ENCODE measurements around the gene STK11IP.
A peak's percentile ranks its signal among the peaks of the same experiment; 100 is the strongest.

The STK11IP gene

DNA sequence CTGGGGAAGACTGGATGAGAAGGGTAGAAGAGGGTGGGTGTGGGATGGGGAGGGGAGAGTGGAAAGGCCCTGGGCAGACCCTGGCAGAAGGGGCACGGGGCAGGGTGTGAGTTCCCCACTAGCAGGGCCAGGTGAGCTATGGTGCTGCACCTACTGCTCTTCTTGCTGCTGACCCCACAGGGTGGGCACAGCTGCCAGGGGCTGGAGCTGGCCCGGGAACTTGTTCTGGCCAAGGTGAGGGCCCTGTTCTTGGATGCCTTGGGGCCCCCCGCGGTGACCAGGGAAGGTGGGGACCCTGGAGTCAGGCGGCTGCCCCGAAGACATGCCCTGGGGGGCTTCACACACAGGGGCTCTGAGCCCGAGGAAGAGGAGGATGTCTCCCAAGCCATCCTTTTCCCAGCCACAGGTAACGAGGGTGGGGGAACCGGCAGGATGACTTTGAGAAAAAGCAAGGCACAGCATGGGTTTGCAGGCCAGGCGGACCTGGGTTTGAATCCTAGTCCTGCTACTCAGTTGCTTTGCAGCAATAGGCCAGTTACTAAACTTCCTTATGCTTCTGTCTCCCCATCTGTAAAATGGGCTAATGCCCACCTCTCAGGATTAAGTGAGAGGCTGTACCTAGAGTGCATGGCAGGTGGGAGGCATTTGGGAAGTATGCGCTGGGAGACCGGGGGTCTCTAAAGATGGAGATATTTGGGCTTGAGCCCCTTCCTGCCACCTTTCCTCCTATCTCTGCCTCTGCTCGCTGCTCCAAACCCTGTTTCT lies 25.2 kb upstream of the STK11IP start, which contains the start of gene INHA:
Gene INHA (plus strand): TSS at position 74 of the 765 bp plus-strand sequence. CDS start 65 bp downstream, at position 139.
- H3K9ac ChIP-seq (ENCODE audit: low read depth, low read length), result peak within 1 kb of the TSS; percentile 3

DNA sequence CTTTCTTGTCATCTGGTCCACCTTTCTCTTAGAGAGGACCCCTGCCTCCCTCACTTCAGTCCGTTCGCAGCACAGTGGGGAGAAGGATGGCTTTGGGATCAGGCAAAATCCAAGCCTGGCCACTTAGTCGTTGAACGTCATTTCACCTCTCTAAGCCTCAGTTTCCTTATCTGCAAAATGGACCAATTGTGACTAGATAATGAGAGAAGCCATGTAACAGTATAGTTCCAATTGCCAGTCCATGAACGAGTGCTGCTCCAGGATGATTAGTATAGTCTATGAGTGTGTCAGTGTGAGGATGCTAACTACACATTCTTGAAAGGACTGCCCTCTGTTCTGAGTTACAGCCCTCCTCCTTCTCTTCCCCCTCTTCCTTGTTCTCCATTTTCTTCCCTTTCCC lies 24.5 kb upstream of the STK11IP start:
- no peak overlapping the region for H3K27ac ChIP-seq (ENCODE audit: low read depth, low read length)
- no peaks in the 10 kb centered on the region for H3K9me3 ChIP-seq (ENCODE audit: control insufficient read depth, insufficient read depth, low read length)
- H3K4me3 ChIP-seq (ENCODE audit: low read depth, low read length), result no peak overlapping the region
- peaks cover 9% of the 10 kb centered on the region for H3K27me3 ChIP-seq (ENCODE audit: control insufficient read depth, insufficient read depth, low read length)
- H3K36me3 ChIP-seq (ENCODE audit: control insufficient read depth, insufficient read depth, low read length), result peaks cover 9% of the 10 kb centered on the region; the same call in 1 of the 2 replicates
- peaks cover 28% of the 10 kb centered on the region for H3K4me1 ChIP-seq (ENCODE audit: control insufficient read depth, insufficient read depth, low read length)
- H3K9ac ChIP-seq (ENCODE audit: low read depth, low read length), result no peak overlapping the region

More for the DNA sequence above, 25.2 kb upstream of the STK11IP start, which contains the start of gene INHA:
- H3K4me3 ChIP-seq (ENCODE audit: low read depth, low read length), result peak within 1 kb of the TSS; percentile 68
- peaks cover 9% of the 10 kb centered on the region; the same call in 1 of the 2 replicates for H3K36me3 ChIP-seq (ENCODE audit: control insufficient read depth, insufficient read depth, low read length)
- H3K9me3 ChIP-seq (ENCODE audit: control insufficient read depth, insufficient read depth, low read length), result no peaks in the 10 kb centered on the region
- H3K27ac ChIP-seq (ENCODE audit: low read depth, low read length), result peak within 1 kb of the TSS; percentile 86
- peaks cover 26% of the 10 kb centered on the region for H3K4me1 ChIP-seq (ENCODE audit: control insufficient read depth, insufficient read depth, low read length)
- peaks cover 9% of the 10 kb centered on the region for H3K27me3 ChIP-seq (ENCODE audit: control insufficient read depth, insufficient read depth, low read length)

DNA sequence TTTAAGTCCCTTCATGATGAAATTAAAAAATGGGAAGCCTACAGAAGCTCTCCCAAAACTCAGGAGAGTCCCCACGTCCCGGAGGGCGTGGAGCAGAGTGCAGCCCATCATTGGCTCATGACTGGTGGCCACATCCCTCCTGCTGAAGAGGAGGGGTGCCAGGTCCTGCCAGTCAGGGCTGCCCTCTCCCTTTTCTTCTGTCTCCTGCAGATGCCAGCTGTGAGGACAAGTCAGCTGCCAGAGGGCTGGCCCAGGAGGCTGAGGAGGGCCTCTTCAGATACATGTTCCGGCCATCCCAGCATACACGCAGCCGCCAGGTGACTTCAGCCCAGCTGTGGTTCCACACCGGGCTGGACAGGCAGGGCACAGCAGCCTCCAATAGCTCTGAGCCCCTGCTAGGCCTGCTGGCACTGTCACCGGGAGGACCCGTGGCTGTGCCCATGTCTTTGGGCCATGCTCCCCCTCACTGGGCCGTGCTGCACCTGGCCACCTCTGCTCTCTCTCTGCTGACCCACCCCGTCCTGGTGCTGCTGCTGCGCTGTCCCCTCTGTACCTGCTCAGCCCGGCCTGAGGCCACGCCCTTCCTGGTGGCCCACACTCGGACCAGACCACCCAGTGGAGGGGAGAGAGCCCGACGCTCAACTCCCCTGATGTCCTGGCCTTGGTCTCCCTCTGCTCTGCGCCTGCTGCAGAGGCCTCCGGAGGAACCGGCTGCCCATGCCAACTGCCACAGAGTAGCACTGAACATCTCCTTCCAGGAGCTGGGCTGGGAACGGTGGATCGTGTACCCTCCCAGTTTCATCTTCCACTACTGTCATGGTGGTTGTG lies 23.0 kb upstream of the STK11IP start:
- no peak overlapping the region for H3K27ac ChIP-seq (ENCODE audit: low read depth, low read length)
- no peak overlapping the region for H3K4me3 ChIP-seq (ENCODE audit: low read depth, low read length)
- peaks cover 5% of the 10 kb centered on the region for H3K27me3 ChIP-seq (ENCODE audit: control insufficient read depth, insufficient read depth, low read length)
- no peak overlapping the region for H3K9ac ChIP-seq (ENCODE audit: low read depth, low read length)
- H3K4me1 ChIP-seq (ENCODE audit: control insufficient read depth, insufficient read depth, low read length), result peaks cover 33% of the 10 kb centered on the region
- H3K9me3 ChIP-seq (ENCODE audit: control insufficient read depth, insufficient read depth, low read length), result no peaks in the 10 kb centered on the region
- H3K36me3 ChIP-seq (ENCODE audit: control insufficient read depth, insufficient read depth, low read length), result 0 out of 2 replicates have a peak, but pooled peaks cover 1% of the 10 kb centered on the region

DNA sequence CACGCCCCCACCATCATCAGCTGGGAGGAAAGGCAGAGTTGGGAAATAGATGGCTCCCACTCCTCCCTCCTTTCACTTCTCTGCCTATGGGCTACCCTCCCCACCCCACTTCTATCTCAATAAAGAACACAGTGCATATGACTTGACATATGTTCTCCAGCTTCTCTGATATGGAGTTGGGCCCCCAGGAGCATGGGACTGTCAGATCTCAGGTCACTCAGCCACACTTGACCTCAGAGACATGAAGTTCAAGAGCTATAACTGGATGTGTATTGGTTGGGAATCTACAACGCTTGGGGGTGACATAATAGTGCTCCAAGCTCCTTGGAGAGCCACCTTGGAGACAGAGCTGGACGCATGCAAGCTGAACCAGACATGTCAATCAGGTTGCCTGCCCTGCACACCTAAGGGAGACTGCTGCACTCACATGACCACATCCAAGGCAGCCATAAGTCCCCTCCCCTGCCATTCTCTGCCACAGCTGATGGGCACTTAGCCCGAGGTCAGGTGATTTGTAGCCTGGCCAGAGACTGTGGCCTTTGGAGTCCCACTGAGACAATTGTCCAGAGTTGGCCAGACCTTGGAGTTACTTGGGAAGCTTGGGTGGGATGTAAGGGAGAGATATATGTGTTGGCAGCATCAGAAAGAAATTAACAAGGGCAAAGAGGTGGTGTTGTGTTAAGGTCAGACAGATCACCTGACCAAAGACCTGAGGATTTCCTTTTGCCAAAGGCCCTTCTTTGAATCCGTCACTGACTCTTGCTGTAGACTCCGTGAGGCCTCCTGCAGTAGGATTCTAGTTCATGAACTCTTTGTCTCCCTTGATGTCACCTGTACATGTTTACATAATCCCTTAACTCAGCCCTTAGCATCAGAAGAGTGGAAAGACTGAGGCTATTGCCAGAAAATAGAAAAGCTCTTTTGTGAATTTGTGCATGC lies 21.8 kb upstream of the STK11IP start:
- Histone ChIP-seq H3K9ac (ENCODE audit: low read depth, low read length) (no peak overlapping the region), H3K27me3 (ENCODE audit: control insufficient read depth, insufficient read depth, low read length) (peaks cover 3% of the 10 kb centered on the region; the same call in 1 of the 2 replicates), H3K4me1 (ENCODE audit: control insufficient read depth, insufficient read depth, low read length) (peaks cover 31% of the 10 kb centered on the region), H3K27ac (ENCODE audit: low read depth, low read length) (no peak overlapping the region), H3K9me3 (ENCODE audit: control insufficient read depth, insufficient read depth, low read length) (no peaks in the 10 kb centered on the region), H3K36me3 (ENCODE audit: control insufficient read depth, insufficient read depth, low read length) (no peaks in the 10 kb centered on the region), H3K4me3 (ENCODE audit: low read depth, low read length) (no peak overlapping the region)

DNA sequence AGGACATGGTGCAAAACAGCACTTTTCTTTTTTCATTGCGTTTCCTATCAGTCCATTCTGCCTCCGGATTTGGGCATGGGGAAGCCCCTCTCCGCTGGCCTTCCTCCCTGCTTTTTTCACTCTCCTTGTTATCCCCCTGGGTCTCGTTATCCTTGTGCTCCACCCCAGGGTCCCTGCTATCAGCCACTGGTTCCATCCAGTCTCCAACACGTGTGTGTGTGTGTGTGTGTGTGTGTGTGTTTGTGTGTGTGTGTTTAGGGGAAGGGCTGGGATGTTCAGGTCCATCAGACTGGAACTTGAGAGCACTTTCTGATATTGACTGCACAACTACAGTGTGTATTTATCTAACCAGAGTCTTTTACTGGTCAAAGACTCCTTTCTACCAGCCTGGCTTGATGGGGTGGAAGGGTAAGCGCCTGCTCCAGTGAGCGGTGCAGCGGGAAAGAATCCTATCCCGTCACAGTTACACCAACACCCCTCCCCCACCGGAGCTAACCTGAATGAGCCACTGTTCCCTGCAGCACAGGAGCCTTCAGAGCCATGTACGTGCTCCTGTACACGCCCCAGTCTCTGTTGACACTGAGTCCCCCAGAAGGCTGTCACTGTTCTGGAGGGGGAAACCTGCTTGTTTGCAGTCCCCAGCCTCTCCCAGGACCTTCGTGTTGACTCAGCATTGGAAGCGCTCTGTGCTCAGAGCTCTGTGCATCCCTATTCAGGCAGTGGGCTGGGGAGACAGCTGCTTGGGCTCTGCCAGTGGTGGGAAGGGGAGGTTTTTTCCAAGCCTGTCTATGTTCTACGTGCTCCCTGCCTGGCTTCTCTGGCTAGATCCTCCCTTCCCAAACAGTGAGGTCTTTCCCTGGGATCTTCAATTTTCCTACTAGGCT lies 20.9 kb upstream of the STK11IP start:
- peaks cover 3% of the 10 kb centered on the region; the same call in 1 of the 2 replicates for H3K27me3 ChIP-seq (ENCODE audit: control insufficient read depth, insufficient read depth, low read length)
- peaks cover 28% of the 10 kb centered on the region for H3K4me1 ChIP-seq (ENCODE audit: control insufficient read depth, insufficient read depth, low read length)
- no peaks in the 10 kb centered on the region for H3K36me3 ChIP-seq (ENCODE audit: control insufficient read depth, insufficient read depth, low read length)
- peak overlapping the region; percentile 36; the same call in 1 of the 2 replicates for H3K4me3 ChIP-seq (ENCODE audit: low read depth, low read length)
- H3K9ac ChIP-seq (ENCODE audit: low read depth, low read length), result 0 out of 2 replicates have a peak overlapping the region, but pooled peaks have one; percentile 9
- no peaks in the 10 kb centered on the region for H3K9me3 ChIP-seq (ENCODE audit: control insufficient read depth, insufficient read depth, low read length)
- no peak overlapping the region for H3K27ac ChIP-seq (ENCODE audit: low read depth, low read length)

DNA sequence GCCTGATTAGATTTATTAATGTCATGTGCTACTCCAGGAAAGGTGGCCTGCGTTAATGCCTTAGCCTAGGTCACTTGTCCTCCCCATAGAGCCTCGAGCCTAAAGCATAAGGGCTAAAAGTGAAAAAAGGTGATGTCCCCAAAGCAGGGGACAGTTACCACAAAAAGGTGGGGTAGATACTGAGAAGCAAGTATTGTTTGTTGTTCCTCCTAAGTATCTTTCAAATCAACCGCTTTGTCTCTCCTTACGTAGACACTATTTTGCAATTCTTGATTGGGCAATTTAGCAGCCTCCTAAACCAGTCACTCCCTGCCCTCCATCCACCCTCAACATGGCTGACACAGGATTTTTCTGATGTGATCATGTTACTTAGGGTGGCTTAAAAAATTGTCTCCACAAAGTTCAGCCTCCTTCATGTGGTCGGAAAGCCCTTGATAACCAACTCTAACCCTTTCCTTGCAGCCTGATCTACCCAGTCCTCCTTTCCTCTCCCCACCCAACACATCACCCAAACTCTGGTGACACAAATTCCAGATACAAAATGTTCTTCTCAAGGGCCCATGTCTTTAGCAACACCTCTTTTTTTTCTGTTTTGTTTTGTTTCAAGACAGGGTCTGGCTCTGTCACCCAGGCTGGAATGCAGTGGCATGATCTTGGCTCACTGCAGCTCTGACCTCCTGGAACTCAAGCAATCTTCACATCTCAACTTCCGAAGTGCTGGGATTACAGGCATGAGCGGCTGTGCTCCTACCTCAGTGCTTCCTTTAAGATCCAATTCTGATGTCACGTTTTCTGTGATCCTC lies 18.6 kb upstream of the STK11IP start:
- Histone ChIP-seq H3K4me3 (ENCODE audit: low read depth, low read length) (no peak overlapping the region), H3K27ac (ENCODE audit: low read depth, low read length) (no peak overlapping the region), H3K9ac (ENCODE audit: low read depth, low read length) (no peak overlapping the region), H3K9me3 (ENCODE audit: control insufficient read depth, insufficient read depth, low read length) (no peaks in the 10 kb centered on the region), H3K36me3 (ENCODE audit: control insufficient read depth, insufficient read depth, low read length) (no peaks in the 10 kb centered on the region), H3K27me3 (ENCODE audit: control insufficient read depth, insufficient read depth, low read length) (peaks cover 3% of the 10 kb centered on the region; the same call in 1 of the 2 replicates), H3K4me1 (ENCODE audit: control insufficient read depth, insufficient read depth, low read length) (peaks cover 25% of the 10 kb centered on the region)

DNA sequence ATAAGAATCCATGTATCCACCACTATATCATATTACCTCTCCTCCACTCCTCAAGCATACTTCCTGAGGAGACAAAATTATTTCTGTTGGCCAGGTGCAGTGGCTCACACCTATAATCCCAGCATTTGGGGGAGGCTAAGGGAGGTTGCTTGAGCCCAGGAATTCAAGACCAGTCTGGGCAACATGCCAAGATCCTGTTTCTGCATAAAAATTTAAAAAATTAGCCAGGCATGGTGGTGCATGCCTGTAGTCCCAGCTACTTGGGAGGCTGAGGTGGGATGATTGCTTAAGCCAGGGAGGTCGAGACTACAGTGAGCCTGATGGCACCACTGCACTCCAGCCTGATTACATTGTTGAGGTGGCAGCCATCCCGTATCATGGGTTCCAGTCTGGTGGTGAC lies 16.3 kb upstream of the STK11IP start:
- Histone ChIP-seq H3K4me1 (ENCODE audit: control insufficient read depth, insufficient read depth, low read length) (peaks cover 21% of the 10 kb centered on the region), H3K9ac (ENCODE audit: low read depth, low read length) (no peak overlapping the region), H3K27ac (ENCODE audit: low read depth, low read length) (no peak overlapping the region), H3K27me3 (ENCODE audit: control insufficient read depth, insufficient read depth, low read length) (peaks cover 5% of the 10 kb centered on the region; the same call in 1 of the 2 replicates), H3K36me3 (ENCODE audit: control insufficient read depth, insufficient read depth, low read length) (no peaks in the 10 kb centered on the region), H3K9me3 (ENCODE audit: control insufficient read depth, insufficient read depth, low read length) (no peaks in the 10 kb centered on the region), H3K4me3 (ENCODE audit: low read depth, low read length) (no peak overlapping the region)

DNA sequence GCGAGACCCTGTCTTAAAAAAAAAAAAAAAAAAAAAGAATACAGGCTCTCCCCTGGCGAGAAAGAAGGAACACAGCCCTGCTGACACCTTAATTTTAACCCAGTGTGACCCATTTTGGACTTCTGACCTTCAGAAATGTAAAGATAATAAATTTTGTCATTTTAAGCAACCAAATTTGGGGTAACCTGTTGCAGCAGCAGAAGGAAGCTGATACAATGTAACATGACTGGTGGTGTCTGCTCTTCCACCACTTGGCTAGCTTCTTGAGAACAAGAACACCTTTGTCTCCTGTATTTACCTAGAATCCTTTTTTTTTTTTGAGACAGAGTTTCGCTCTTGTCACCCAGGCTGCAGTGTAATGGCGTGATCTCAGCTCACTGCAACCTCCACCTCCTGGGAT lies 6.6 kb upstream of the STK11IP start:
- Histone ChIP-seq H3K27me3 (ENCODE audit: control insufficient read depth, insufficient read depth, low read length) (0 out of 2 replicates have a peak, but pooled peaks cover under 1% of the 10 kb centered on the region), H3K4me3 (ENCODE audit: low read depth, low read length) (no peak overlapping the region), H3K4me1 (ENCODE audit: control insufficient read depth, insufficient read depth, low read length) (peaks cover 12% of the 10 kb centered on the region; the same call in 1 of the 2 replicates), H3K9ac (ENCODE audit: low read depth, low read length) (no peak overlapping the region), H3K36me3 (ENCODE audit: control insufficient read depth, insufficient read depth, low read length) (no peaks in the 10 kb centered on the region), H3K9me3 (ENCODE audit: control insufficient read depth, insufficient read depth, low read length) (no peaks in the 10 kb centered on the region), H3K27ac (ENCODE audit: low read depth, low read length) (no peak overlapping the region)

DNA sequence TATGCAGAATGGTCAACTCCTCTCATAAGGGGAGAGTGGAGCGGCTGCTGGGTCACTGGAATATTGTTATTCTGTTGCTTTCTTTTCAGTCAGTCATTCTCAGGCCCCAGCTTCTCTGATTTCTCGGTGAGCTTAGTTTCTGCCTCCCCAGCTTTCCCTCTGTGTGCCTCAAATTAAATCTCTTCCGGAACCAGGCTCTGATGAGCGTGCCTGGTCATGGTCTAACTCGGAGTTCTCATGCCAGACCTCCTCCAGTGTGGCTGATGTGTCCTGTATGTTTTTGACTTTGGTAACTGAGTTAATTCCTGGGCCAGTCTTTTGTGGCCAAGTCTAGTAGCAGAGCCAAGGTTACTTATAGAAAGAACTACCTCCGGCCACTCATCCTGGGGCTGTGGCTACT lies 4.9 kb upstream of the STK11IP start:
- Histone ChIP-seq H3K4me3 (ENCODE audit: low read depth, low read length) (no peak overlapping the region), H3K36me3 (ENCODE audit: control insufficient read depth, insufficient read depth, low read length) (no peaks in the 10 kb centered on the region), H3K4me1 (ENCODE audit: control insufficient read depth, insufficient read depth, low read length) (peaks cover 23% of the 10 kb centered on the region), H3K27ac (ENCODE audit: low read depth, low read length) (no peak overlapping the region), H3K9ac (ENCODE audit: low read depth, low read length) (no peak overlapping the region), H3K27me3 (ENCODE audit: control insufficient read depth, insufficient read depth, low read length) (no peaks in the 10 kb centered on the region), H3K9me3 (ENCODE audit: control insufficient read depth, insufficient read depth, low read length) (no peaks in the 10 kb centered on the region)
